Loucy (cell line): ENCODE data around the gene LPP.

ENCODE experiments used
- H2AFZ ChIP-seq: fragments of 200-600 bp; sonication (generic); 2 replicates; pipeline ENCODE4 v1.6.0; 2016; ENCODE audit warnings: antibody characterized with exemption, mild to moderate bottlenecking, low read length, moderate library complexity
- H3F3A ChIP-seq: fragments of 200-600 bp; 2 replicates; pipeline ENCODE4 v1.6.0; 2016; ENCODE audit warnings: antibody characterized with exemption, low read depth, mild to moderate bottlenecking
- H3K27me3 ChIP-seq: fragments of 200-600 bp; sonication (generic); 2 replicates; pipeline ENCODE4 v1.6.1; 2014; ENCODE audit warnings: low read length, mild to moderate bottlenecking; ENCODE audit not compliant: insufficient read depth, poor library complexity, severe bottlenecking
- H3K36me3 ChIP-seq: fragments of 200-600 bp; sonication (generic); 2 replicates; pipeline ENCODE4 v1.6.1; 2016; ENCODE audit warnings: low read length; ENCODE audit not compliant: insufficient read depth
- H3K4me1 ChIP-seq: fragments of 200-600 bp; sonication (generic); 2 replicates; pipeline ENCODE4 v1.5.1; 2014; ENCODE audit warnings: low read length, mild to moderate bottlenecking; ENCODE audit not compliant: insufficient read depth, poor library complexity, severe bottlenecking
- H3K4me2 ChIP-seq: fragments of 200-600 bp; sonication (generic); 2 replicates; pipeline ENCODE4 v1.6.0; 2014; ENCODE audit warnings: antibody characterized with exemption, low read length, low read depth, mild to moderate bottlenecking; ENCODE audit not compliant: poor library complexity, severe bottlenecking
- H3K4me3 ChIP-seq: fragments of 200-600 bp; sonication (generic); 2 replicates; pipeline ENCODE4 v1.5.1; 2014; ENCODE audit warnings: low read length, mild to moderate bottlenecking, mixed read lengths; ENCODE audit not compliant: poor library complexity, severe bottlenecking
- H3K79me2 ChIP-seq: fragments of 200-600 bp; sonication (generic); 2 replicates; pipeline ENCODE4 v1.6.1; 2014; ENCODE audit warnings: low read length; ENCODE audit not compliant: insufficient read depth
- H3K9ac ChIP-seq: fragments of 200-600 bp; sonication (generic); 2 replicates; pipeline ENCODE4 v1.6.0; 2014; ENCODE audit warnings: mild to moderate bottlenecking, low read depth, low read length, moderate library complexity; ENCODE audit not compliant: poor library complexity, severe bottlenecking
- H3K9me2 ChIP-seq: fragments of 200-600 bp; sonication (generic); replicated peaks from 2 replicates; pipeline ENCODE4 v1.6.1; 2016; ENCODE audit warnings: low read depth, low read length, mixed read lengths
- H3K9me3 ChIP-seq: fragments of 200-600 bp; sonication (generic); 2 replicates; pipeline ENCODE4 v1.6.1; 2014; ENCODE audit warnings: mild to moderate bottlenecking, antibody characterized with exemption, low read length, low read depth; ENCODE audit not compliant: insufficient read depth
- H4K20me1 ChIP-seq: fragments of 200-600 bp; sonication (generic); 2 replicates; pipeline ENCODE4 v1.6.0; 2014; ENCODE audit warnings: antibody characterized with exemption, low read length, mild to moderate bottlenecking; ENCODE audit not compliant: insufficient read depth, poor library complexity, severe bottlenecking
- CTCF ChIP-seq: fragments of 200-600 bp; sonication (generic); conservative IDR thresholded peaks from 2 replicates; pipeline ENCODE4 v1.5.1; 2014; ENCODE audit warnings: mild to moderate bottlenecking, antibody characterized with exemption, low read length
- EZH2phosphoT487 ChIP-seq: fragments of 200-600 bp; IDR thresholded peaks from 2 replicates; pipeline ENCODE4 v1.6.1; 2018; ENCODE audit warnings: antibody characterized with exemption, mild to moderate bottlenecking, moderate library complexity, borderline replicate concordance

LPP gene

DNA sequence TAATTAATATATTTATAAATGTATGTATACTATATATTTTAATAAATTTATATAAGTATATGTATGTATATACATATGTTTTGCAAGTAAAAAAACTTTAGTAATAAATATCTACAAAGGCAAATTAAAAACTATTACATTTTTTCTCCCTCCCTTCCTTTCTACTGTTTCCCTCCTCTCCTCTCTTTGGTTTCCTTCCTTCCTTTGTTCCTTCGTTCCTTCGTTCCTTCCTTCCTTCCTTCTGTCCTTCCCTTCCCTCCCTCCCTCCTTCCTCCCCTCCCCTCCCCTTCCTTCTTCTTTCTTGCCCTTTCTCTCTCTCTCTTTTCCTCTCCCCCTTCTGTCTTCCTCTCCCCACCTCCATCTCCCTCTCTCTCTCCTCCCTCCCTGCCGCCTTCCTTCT, 423.6 kb downstream of the LPP start:
- no peaks in the 10 kb centered on the region for H4K20me1 ChIP-seq
- no peaks in the 10 kb centered on the region for H3K9me3 ChIP-seq
- no peaks in the 10 kb centered on the region for H3K9me2 ChIP-seq
- H3K4me3 ChIP-seq: no peak overlapping the region
- no peak overlapping the region for H3K4me2 ChIP-seq
- no peaks in the 10 kb centered on the region for H3K27me3 ChIP-seq
- no peaks in the 10 kb centered on the region for H3K79me2 ChIP-seq
- no peak overlapping the region for H3K9ac ChIP-seq
- TF ChIP-seq CTCF: no peak
- TF ChIP-seq EZH2phosphoT487: no peak
- H2AFZ ChIP-seq: no peak overlapping the region
- no peaks in the 10 kb centered on the region for H3F3A ChIP-seq
- H3K36me3 ChIP-seq: no peaks in the 10 kb centered on the region
- no peaks in the 10 kb centered on the region for H3K4me1 ChIP-seq

DNA sequence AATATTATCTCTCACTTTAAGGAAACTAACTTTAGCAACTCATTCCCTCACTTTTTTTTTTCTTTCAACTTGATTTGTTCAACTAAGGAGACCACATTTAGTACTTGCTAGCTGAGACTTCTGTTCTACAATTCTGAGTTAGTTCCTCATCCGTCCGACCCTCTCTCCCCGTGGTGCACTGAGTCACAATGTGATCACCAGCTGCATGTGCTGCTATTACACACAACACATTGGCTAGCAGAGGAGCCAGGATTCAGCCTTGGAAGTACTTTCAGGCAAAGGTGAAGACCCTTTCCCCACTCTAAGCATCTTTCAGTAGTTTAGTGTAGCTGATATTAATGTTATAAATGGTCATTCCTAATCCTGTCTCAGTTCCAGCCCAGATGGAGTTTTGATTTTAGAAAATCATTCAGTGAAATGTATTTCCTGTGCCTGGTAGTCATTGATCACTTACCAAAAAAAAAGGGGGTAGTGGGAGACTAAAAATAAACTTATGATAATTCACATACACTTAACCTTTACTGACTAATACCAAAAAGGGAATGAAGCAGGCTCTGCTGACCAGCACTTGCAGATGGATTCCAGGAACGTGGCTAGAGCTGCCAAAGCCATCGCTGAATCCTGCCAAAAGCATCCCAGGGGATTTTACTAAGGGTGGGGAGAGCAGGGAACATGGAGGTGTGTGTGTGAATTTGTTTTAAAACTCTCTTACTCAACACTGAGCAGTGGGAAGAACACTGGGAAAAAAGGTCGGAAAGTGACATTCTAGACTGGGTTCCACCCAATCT, 424.8 kb downstream of the LPP start:
- no peaks in the 10 kb centered on the region for H3F3A ChIP-seq
- H3K9ac ChIP-seq: no peak overlapping the region
- H3K9me3 ChIP-seq: no peaks in the 10 kb centered on the region
- no peak overlapping the region for H2AFZ ChIP-seq
- H3K36me3 ChIP-seq: no peaks in the 10 kb centered on the region
- no peaks in the 10 kb centered on the region for H3K9me2 ChIP-seq
- peaks cover 4% of the 10 kb centered on the region for H3K4me1 ChIP-seq
- no peak for TF ChIP-seq CTCF
- no peak for TF ChIP-seq EZH2phosphoT487
- no peaks in the 10 kb centered on the region for H3K27me3 ChIP-seq
- H3K4me3 ChIP-seq: no peak overlapping the region
- no peak overlapping the region for H3K4me2 ChIP-seq
- no peaks in the 10 kb centered on the region for H3K79me2 ChIP-seq
- H4K20me1 ChIP-seq: no peaks in the 10 kb centered on the region

GRCh38 chr3:188580223-188580622, 426.3 kb downstream of the LPP start:
- no peak for TF ChIP-seq EZH2phosphoT487
- H3K4me3 ChIP-seq: no peak overlapping the region
- H3F3A ChIP-seq: no peaks in the 10 kb centered on the region
- H3K4me2 ChIP-seq: no peak overlapping the region
- no peak overlapping the region for H2AFZ ChIP-seq
- peaks cover 10% of the 10 kb centered on the region for H3K4me1 ChIP-seq
- H3K9me2 ChIP-seq: no peaks in the 10 kb centered on the region
- no peaks in the 10 kb centered on the region for H3K79me2 ChIP-seq
- no peaks in the 10 kb centered on the region for H3K9me3 ChIP-seq
- no peaks in the 10 kb centered on the region for H3K27me3 ChIP-seq
- H3K36me3 ChIP-seq: no peaks in the 10 kb centered on the region
- no peaks in the 10 kb centered on the region for H4K20me1 ChIP-seq
- no peak overlapping the region for H3K9ac ChIP-seq

GRCh38 chr3:188580659-188581058, 426.7 kb downstream of the LPP start:
- Histone ChIP-seq H4K20me1 (no peaks in the 10 kb centered on the region), H3K4me2 (no peak overlapping the region), H3K79me2 (no peaks in the 10 kb centered on the region), H3K9me2 (no peaks in the 10 kb centered on the region), H3K36me3 (no peaks in the 10 kb centered on the region), H2AFZ (no peak overlapping the region), H3F3A (no peaks in the 10 kb centered on the region), H3K27me3 (no peaks in the 10 kb centered on the region), H3K9me3 (no peaks in the 10 kb centered on the region), H3K4me3 (no peak overlapping the region), H3K4me1 (peaks cover 10% of the 10 kb centered on the region), H3K9ac (no peak overlapping the region)
- TF ChIP-seq CTCF (no peak), EZH2phosphoT487 (no peak)
